AG09309 (cell line): ENCODE data around the gene ADCK2.
"Not testable (repeated sequence)": the region's sequence is repeated elsewhere in the genome, so short reads cannot be mapped to it uniquely, and the experiment has no call there.

Experiments used
- DNase-seq: peaks from one replicate; pipeline ENCODE4 v3.0.0-alpha.2; 2010; ENCODE audit warnings: low read depth
- H3K4me3 ChIP-seq: 2 replicates; pipeline ENCODE4 v1.5.1; 2011; ENCODE audit warnings: mild to moderate bottlenecking, low read depth, low read length, moderate library complexity; ENCODE audit not compliant: control insufficient read depth
- TF ChIP-seq, protein P1 (sequence below): IDR thresholded peaks from 2 replicates; pipeline ENCODE4 v1.5.1; 2011; ENCODE audit warnings: mild to moderate bottlenecking, low read depth, low read length, inconsistent platforms; ENCODE audit not compliant: insufficient read depth, control insufficient read depth; ENCODE audit errors: missing control alignments

The ADCK2 gene

DNA sequence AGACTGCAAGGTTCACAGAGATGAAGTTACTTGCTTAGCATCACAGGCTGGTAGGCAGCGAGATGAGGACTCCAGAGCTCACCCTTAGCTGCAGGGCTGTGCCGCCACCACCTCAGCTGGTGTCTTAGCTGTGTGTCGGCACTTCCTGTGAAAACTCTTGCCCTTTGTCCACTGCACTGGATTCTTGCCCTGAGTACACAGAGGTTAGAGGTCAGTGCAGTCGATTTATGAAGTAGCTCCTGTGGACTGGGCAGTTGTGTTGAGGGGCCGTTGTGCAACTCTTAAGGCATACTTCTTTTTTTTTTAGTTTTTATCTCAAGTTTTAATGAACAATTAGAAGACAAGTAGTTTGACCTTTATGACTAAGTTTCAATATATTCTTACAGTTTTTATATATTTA, 34.4 kb downstream of the ADCK2 start:
- TF ChIP-seq, protein P1, sequence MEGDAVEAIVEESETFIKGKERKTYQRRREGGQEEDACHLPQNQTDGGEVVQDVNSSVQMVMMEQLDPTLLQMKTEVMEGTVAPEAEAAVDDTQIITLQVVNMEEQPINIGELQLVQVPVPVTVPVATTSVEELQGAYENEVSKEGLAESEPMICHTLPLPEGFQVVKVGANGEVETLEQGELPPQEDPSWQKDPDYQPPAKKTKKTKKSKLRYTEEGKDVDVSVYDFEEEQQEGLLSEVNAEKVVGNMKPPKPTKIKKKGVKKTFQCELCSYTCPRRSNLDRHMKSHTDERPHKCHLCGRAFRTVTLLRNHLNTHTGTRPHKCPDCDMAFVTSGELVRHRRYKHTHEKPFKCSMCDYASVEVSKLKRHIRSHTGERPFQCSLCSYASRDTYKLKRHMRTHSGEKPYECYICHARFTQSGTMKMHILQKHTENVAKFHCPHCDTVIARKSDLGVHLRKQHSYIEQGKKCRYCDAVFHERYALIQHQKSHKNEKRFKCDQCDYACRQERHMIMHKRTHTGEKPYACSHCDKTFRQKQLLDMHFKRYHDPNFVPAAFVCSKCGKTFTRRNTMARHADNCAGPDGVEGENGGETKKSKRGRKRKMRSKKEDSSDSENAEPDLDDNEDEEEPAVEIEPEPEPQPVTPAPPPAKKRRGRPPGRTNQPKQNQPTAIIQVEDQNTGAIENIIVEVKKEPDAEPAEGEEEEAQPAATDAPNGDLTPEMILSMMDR, result no peak
- DNase-seq, result no peak
- H3K4me3 ChIP-seq, result no peak overlapping the region

DNA sequence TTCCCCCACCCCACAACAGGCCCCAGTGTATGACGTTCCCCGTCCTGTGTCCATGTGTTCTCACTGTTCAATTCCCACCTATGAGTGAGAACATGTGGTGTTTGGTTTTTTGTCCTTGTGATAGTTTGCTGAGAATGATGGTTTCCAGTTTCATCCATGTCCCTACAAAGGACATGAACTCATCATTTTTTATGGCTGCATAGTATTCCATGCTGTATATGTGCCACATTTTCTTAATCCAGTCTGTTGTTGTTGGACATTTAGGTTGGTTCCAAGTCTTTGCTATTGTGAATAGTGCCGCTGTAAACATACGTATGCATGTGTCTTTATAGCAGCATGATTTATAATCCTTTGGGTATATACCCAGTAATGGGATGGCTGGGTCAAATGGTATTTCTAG, 36.0 kb downstream of the ADCK2 start:
- H3K4me3 ChIP-seq, DNase-seq: not testable (repeated sequence)

DNA sequence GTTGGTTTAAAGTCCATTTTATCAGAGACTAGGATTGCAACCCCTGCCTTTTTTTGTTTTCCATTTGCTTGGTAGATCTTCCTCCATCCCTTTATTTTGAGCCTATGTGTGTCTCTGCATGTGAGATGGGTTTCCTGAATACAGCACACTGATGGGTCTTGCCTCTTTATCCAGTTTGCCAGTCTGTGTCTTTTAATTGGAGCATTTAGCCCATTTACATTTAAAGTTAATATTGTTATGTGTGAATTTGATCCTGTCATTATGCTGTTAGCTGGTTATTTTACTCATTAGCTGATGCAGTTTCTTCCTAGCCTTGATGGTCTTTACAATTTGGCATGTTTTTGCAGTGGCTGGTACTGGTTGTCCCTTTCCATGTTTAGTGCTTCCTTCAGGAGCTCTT, 39.6 kb downstream of the ADCK2 start:
- H3K4me3 ChIP-seq, DNase-seq: not testable (repeated sequence)

DNA sequence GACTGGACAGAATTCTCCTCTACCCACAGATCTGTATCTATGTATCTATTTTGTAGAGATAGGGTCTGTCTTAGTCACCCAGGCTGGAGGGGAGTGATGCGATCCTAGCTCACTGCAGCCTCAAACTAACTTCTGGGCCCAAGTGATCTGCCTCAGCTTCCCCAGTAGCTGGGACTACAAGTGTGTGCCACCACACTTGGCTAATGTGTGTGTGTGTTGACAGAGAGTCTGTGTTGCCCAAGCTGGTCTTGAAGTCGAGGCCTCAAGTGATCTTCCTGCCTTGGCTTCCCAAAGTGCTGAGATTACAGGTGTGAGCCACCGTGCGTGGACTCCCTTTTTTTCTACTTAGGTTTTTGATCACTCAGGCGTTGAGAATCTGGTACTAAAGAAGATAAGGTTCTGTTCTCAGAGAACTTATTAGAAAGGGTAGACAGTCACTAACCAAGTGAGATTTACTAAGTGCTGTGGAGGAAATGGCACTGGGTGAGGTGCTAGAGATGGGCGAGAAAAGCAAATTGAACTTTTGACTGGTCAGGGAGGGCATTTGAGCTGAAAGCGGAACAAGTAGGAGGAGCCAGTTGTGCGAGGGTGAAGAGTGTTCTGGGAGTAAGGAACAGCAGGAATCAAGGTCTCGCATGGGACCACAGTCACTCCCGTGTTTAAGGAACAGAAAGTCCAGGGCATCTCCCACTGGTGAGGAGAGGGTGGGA, 41.7 kb downstream of the ADCK2 start:
- TF ChIP-seq, protein P1, result no peak
- no peak overlapping the region for H3K4me3 ChIP-seq
- DNase-seq, result no peak

DNA sequence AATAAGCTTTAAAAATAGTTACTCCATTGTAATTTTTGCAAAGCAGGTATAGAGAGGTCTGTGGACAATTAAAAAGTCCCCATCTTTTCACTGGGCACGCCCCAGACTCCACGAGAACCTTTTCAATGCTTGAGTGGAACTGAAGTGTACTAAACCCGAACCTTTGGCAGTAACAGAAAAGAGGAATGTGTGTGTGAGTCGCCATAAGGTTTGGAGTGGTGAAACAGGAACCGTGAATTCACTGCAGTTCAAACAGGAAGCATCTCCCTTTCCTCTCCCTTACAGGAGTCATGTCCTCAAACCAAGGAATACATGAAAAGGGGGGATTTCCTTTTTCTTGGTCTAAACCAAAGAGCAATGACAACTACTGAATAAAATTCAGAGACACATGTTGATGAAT, 47.0 kb downstream of the ADCK2 start:
- TF ChIP-seq, protein P1, result no peak
- DNase-seq, result no peak
- no peak overlapping the region for H3K4me3 ChIP-seq

DNA sequence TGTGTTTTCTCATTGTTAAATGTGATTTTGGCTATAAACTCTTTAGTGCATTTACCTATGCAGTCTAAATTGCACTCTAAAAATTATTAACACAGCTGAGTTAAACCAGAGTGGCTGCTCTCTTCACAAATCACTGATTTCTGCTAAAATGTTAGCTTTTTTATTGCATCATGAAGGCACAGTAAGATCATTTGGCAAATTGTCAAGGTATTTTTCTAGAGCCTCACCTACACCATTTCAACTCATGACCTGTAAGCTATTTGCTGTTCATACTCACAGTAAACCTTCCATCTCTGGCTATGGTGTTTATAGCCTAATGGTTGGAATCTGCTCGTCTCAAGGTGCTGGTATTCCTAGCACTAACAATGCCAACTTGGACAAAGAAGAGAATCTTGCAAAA, 49.5 kb downstream of the ADCK2 start:
- no peak overlapping the region for H3K4me3 ChIP-seq
- TF ChIP-seq, protein P1, result no peak
- no peak for DNase-seq

DNA sequence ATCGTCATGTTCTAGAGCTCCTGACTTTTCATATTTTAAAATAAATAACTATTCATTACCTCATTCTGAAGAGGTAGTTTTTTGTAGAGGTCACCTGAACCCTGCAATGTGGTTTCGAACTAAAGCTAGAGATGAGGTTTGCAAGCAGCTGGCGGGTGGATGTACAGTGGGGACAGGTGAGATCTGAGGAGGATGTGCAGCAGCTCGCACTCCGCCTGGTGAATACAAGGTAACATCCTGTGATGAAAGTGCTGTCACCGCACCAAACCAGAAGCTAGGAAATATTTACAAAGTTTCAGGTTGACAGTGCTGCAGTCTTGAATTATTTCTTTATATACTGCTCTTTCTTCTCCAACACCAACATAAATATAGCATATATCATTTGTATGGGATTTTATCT, 50.3 kb downstream of the ADCK2 start:
- TF ChIP-seq, protein P1, result no peak
- no peak overlapping the region for H3K4me3 ChIP-seq
- DNase-seq, result no peak

DNA sequence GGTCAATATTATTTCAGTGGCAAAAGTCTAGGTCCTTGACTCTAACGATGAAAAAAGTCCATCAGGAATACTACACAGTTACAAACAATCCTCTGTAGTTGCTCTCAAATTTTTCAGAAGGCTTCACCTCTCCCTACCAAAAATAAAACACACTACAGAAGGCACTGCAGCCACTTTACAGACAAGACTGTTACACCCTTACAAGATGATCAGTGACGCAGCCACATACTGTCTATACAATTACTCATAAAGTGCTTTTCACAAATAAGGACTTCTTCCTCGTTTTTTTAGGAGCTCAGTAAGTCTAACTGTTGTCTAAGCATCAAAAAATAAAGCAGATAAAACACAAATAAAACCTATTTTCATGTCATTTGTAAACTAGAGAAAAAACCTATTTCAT, 50.8 kb downstream of the ADCK2 start:
- H3K4me3 ChIP-seq, result no peak overlapping the region
- no peak for DNase-seq
- TF ChIP-seq, protein P1, result no peak
